GM12875 (cell line): ENCODE data around the gene KRTAP12-1.

Experiments used
- H3K4me3 ChIP-seq: one replicate; pipeline ENCODE4 v1.5.1; 2011; ENCODE audit warnings: low read depth, low read length, control low read depth
- CTCF ChIP-seq: IDR thresholded peaks from 2 replicates; pipeline ENCODE4 v1.5.1; 2011; ENCODE audit warnings: low read depth, mild to moderate bottlenecking, control low read depth, inconsistent platforms, low read length, moderate library complexity, borderline replicate concordance; ENCODE audit not compliant: insufficient read depth

The KRTAP12-1 gene

GRCh38 chr21:44653656-44654575 is 28.0 kb downstream of the KRTAP12-1 start:
- TF ChIP-seq CTCF: no peak
- H3K4me3 ChIP-seq: no peak overlapping the region

GRCh38 chr21:44653123-44653522 is 28.8 kb downstream of the KRTAP12-1 start:
- no peak for TF ChIP-seq CTCF
- H3K4me3 ChIP-seq: no peak overlapping the region

DNA sequence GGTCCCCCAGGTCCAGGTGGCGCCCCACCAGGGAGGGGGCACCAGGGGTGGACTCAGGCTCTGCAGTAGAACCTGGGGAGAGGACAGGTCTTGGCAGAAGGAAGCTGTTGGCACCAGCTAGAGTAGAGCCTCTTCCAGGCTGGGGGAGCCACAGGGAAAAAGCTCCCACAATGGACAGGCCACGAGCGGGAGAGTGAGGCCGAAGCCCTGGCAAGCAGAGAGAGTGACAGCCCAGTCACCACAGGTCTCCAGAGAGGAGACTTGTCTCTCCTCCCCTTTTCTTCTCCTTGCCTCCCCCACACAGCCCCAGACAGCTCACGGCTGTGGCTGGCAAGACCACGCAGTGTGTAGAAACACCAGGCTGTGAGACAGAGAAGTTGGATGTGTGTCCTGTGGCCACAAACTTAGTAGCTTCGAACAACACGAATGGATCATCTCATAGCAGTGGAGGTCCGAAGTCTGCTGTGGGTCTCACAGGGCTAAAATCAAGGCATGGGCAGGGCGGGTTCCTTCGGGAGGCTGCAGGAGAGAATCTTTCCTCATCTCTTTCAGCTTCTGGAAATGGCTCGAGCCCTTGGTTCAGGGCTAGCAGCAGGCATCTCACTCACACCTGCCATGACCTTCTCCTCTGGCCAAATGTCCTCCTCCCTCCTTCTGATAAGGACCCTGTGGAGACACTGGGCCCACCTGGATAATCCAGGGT is 30.8 kb downstream of the KRTAP12-1 start:
- no peak for TF ChIP-seq CTCF
- H3K4me3 ChIP-seq: no peak overlapping the region

- no peak for TF ChIP-seq CTCF
- no peak overlapping the region for H3K4me3 ChIP-seq
These were observed 31.5 kb downstream of the KRTAP12-1 start for GRCh38 chr21:44650265-44650972.

DNA sequence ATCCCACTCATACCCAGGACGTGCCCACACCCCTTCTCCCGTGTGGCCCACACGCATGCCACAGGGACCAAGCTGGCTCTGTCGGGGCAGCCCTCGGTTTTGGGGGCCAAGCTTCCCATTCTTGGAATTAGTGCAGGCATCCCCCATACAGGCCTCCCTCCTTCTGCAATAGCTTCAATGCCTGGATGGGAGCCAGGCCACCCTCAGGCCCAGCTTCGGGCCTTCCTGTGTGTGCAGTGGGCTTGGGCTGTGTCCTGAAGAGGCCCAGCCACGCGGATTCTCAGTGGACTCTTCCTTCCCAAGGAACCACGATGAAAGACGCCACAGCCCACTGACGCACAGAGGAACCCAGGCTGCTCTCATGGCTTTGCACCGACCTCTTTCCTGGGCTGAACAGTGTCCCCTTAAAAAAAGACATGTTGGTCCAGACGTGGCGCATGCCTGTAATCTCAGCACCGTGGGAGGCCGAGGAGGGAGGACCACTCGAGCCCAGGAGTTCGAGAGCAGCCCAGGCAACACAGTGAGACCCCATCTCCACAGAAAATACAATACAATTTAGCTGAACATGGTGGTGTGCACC is 32.4 kb downstream of the KRTAP12-1 start:
- TF ChIP-seq CTCF: no peak
- no peak overlapping the region for H3K4me3 ChIP-seq

GRCh38 chr21:44648557-44649311 is 33.2 kb downstream of the KRTAP12-1 start:
- H3K4me3 ChIP-seq: no peak overlapping the region
- TF ChIP-seq CTCF: no peak
